Daoy (cell line): Measurements from ENCODE around the gene HSD3B1. TPM values are rescaled to one million over a fixed set of nuclear protein-coding genes. Genes with fewer than 3 reads are reported as not detected.
"Not testable (repeated sequence)": the region's sequence is repeated elsewhere in the genome, so short reads cannot be mapped to it uniquely, and the experiment has no call there.

Source experiments
- DNase-seq: peaks from one replicate; pipeline ENCODE4 v3.0.0-alpha.2; 2015; ENCODE audit warnings: low read depth
- total RNA-seq: library from RNA; depleted of rRNA; stranded (reverse); fragments of >200 nt; shearing (Covaris generic); gene quantifications from 2 replicates; pipeline ENCODE4 v1.2.3, GENCODE V29; 2014

Gene HSD3B1
- total RNA-seq, 1 experiment from 2014 or later = not detected

- DNase-seq = no peak
Measured at GRCh38 chr1:119490925-119491324, 16.1 kb upstream of the HSD3B1 start.

DNA sequence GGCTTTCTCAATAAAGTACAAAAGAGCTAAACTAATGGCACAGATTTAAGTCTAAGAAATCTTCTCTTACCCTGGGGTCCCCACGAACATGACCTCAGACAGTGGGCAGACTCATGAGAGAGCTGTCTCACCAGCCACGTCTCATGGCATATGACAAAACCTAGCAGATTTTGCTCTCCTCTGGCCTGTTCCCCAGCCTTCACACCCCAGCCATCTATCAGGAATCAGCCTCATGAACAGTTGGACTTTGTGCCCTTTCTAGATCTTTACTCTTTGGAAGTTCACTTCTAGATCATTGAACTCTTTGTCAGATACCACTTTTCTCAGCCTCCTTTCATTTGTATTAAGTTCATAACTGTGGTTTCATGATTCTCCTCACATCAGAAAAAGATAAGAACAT lies 14.2 kb upstream of the HSD3B1 start:
- DNase-seq = no peak

DNA sequence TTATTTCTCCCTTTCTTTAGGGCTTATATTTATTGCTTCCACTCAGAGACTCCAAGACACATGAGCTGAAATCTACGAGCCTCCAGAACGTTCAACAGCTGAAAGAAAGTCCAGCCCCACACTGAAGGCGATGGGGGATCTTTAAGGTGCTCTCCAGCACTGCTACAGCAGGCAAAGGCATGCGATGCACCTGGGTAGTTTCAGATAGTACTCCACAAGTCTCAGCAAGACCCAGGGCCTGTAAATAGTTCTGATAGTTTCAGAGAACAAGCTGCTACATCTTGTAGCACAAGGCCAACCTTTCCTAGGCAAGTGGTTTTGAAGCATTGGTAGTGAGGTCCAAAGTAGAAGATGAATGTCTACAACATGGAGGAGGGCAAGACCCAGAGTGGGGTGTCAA lies 2.2 kb upstream of the HSD3B1 start:
- no peak for DNase-seq

DNA sequence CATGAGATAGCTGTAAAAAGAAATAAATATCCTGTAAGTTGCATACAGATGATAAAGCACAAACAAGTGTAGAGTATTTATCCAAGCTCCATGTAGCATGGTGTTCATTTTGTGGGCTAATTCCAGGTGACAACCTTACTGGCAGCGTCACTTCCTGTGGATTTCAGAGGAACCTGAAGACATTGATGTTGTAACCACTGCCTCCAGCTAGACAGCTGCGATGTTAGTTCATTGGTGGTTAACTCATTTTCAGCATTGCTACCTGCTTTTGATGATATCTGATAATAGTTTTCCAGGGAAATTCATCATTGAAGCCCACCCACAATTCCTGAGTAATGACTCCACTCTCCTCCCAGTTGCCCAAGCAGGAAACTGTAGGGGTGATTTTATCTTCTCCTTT lies 3.0 kb downstream of the HSD3B1 start:
- DNase-seq = no peak

DNA sequence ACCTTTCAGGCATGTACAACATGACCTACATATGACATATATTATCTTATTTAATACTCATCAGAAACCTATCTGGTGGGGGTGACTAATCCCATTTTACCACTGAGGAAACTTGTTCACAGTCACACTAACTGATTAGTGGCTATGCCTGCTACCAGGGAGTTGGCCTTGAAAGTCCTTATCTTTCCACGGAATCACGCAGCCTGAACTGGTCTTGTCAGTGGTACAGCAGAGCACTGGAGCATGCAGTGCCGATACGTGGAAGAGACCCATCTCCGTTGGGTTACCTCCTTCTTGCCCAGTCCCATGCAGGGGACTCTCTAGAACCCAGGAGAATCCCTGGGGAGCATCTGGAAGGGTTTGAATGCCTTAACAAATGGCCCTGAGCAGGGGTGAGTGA lies 8.2 kb downstream of the HSD3B1 start:
- no peak for DNase-seq

GRCh38 chr1:119516247-119516646 lies 9.2 kb downstream of the HSD3B1 start:
- DNase-seq = no peak

DNA sequence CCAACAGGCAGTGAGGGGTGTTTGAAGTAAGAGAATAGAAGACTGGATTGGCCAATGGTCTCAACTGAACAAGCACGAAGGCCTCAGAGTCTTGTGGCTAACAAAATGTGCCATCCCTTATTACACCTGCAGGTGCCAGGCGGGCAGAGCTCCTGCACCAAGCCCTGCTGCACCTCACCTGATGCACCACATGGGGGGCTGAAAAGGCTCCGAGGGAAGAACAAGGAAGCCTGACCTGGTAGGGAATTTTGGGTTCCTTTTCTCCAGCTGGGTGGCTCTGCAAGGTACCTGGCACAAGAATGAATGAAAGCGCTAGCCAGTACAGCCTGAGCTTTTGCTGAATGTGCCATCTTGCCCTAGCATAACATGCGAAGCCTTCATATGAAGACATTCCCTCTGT lies 9.7 kb downstream of the HSD3B1 start:
- peak; percentile 12 for DNase-seq

GRCh38 chr1:119517667-119518066 lies 10.7 kb downstream of the HSD3B1 start:
- DNase-seq = not testable (repeated sequence)

DNA sequence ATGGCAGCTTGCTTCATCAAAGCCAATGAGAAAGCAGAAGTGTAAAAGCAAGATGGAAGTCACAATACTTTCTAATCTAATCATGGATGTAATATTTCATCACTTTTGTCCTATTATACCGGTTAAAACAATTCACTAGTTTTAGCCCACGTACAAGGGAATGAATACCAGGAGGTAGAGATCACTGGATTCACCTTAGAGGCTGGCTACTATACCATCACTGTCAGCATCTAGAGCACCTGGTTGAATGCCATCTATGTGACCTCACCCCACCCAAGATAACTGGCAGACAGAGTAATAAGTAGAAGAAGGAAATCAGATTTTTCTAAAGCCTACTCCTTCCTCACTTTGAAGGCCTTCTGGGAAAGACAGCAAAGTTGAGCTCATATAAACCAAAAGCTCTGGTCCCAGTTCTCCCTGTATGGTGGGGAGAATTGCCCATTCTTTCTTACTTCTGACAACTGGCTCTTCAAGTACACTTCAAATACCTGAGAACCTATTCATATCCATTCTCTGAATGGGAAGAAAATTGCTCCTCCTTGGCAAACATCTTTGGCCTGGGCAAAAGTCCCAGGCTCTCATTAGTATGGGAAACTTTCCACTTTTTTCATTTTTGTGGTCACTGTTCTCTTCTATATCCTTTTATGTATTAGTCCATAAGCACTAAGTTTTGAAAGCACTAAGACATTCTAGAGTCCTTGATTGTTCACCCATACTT lies 24.8 kb downstream of the HSD3B1 start:
- no peak for DNase-seq

DNA sequence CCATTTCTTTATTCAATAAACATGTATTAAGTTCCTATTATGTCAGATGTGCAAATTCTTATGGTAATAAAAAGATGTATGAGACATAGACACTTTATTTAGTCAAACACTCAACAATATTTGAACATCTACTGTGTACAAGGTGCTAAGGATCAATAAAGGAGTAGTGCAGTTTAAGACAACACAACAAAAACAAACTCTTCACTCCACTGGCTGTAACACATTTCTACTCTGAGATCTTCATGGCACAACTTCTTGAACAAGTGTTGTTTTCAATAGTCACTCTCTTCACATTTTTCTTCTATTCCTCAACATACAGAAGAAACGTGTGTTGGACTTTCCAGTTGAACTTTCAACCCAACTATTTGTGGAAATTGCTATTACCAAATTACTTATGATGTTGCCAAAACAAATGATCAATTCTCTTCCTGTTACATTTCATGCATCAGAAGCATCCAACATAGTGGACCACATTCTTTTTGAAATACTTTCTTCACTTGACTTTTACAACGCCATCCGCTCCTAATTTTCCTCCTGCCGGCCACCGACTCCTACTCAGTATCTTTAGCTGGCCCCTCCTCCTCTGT lies 25.4 kb downstream of the HSD3B1 start:
- DNase-seq = no peak

GRCh38 chr1:119535381-119535780 lies 28.4 kb downstream of the HSD3B1 start:
- no peak for DNase-seq

DNA sequence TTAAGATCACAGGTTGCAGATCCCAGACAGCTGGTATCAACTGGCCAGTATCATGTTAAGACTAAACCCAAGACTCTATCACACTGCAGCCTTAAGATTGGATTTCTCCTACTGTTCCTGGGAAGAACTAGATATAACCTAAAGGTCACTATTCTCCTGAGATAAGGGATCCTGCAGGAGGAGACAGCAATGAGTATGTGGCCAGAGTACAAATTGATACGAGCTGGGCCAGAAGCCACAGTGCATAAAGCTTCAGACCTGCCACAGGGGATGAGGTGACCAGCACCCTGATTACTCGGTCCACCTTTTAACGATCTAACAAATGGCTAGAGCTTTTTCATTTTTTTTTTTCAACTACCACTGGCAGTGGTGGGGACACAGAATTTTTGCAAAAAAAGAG lies 31.0 kb downstream of the HSD3B1 start:
- DNase-seq = no peak

- no peak for DNase-seq
Measured at GRCh38 chr1:119539636-119540035, 32.6 kb downstream of the HSD3B1 start.

GRCh38 chr1:119541389-119541788 lies 34.4 kb downstream of the HSD3B1 start:
- DNase-seq = no peak

DNA sequence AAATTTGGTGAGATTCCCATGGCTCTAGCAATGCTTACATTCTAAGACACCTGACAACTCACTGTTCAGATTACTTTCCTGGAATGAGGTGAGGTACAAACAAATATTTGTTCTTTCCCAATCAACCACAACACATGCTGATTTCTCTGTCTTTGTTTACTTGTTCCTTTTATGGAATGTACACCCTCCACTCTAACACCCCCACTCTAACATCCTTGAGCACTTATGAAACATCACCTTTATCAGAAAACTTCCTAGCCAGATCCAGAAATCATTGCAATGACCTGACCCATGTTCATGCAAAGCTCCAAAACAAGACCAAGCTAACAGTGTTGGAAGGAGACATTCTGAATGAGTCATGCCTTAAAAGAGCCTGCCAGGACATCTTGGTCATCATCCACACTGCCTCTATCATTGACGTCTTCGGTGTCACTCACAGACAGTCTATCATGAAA lies 35.5 kb downstream of the HSD3B1 start:
- DNase-seq = no peak

- peak; percentile 45 for DNase-seq
Measured at GRCh38 chr1:119544165-119544762, 37.3 kb downstream of the HSD3B1 start.

GRCh38 chr1:119546641-119547040 lies 39.6 kb downstream of the HSD3B1 start:
- no peak for DNase-seq

DNA sequence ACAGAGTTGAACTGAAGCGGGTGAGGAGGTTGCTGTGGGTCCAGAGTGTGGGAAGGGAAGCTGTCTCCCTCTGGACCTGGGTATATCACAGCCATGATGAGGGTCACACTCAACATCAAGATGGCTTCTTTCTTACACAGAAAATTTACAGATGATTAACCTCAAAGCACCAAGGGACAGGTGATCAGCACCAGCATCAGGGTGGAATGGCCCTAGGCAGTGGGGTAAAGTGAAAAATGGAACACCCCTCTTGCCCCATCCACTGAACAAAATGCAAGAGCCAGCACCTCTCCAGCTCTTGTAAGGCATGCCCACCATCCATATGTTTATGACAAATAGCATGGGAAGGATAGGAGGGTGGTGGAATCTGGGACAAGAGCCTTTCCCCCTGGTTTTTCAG lies 40.3 kb downstream of the HSD3B1 start:
- no peak for DNase-seq

DNA sequence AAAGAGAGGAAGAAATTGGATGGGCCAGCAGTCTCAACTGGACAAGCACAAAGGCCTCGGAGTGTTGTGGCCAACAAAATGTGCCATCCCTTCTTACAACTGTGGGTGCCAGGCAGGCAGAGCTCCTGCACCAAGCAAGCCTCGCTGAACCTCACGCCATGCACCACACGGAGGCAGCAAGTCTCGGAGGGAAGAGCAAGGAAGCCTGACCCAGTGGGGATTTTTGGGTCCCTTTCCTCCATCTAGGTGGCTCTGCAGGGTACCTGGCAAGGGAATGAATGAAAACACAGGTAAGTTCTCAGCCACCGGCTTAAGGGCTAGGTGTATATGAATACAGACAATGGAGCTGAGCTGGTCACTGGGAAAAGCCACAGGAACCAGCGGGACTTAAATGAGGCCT lies 40.8 kb downstream of the HSD3B1 start:
- DNase-seq = no peak

- peak; percentile 83 for DNase-seq
Measured at GRCh38 chr1:119549719-119550132, 42.7 kb downstream of the HSD3B1 start.

DNA sequence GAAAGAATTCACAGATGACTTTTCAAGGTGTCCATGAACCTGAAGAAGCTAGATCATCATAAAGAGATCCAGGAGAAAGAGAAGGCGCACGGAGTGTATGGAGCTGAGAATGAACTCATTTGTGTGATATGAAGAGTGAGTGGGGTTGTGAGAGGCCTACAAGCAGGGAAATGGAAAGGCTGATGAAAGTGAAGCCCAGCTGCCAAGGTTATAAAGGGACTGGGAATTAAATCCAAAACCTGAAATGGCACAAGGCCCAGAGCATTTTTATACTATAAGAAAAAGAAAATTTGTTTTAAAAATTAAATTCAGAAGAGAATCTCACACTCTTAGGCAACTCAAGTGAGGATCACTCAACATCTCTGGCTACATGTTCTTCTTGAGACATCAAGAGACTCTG lies 43.4 kb downstream of the HSD3B1 start:
- DNase-seq = no peak

- DNase-seq = no peak
Measured at GRCh38 chr1:119551218-119551617, 44.2 kb downstream of the HSD3B1 start.

DNA sequence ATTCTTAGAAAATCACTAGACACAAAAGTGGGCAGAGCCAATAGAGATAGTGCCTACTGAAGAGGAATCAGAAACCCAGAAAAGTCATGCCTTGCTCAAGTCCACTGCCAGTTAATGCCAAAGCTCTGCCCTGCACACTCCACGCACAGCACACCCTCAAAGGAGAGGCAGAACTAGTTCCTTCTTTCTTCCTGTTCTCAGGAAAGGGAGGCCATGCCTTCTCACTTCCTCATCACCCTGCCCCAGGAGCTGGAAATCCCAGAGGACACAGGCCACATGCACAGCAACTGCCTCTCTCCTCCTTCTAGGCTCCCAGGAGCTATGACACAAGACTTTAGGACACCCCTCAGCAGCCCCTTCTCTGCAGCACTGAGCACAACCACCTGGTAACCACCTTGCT lies 45.6 kb downstream of the HSD3B1 start:
- not testable (repeated sequence) for DNase-seq
